Spleen (tissue), 11 donors: ENCODE results near the gene SLC25A34. TPM values are rescaled to one million over a fixed set of nuclear protein-coding genes. Genes with fewer than 3 reads are reported as not detected.
A peak's percentile ranks its signal among the peaks of the same experiment; 100 is the strongest.

Experiments
- DNase-seq: peaks from one replicate; pipeline ENCODE4 v3.0.0-alpha.2; 2020
- H3K27ac ChIP-seq, 8 donors: fragments of 200-600 bp; sonication (generic) in 7 of 8; 1 replicate in 4 of 8; 2 replicates in 4 of 8; pipeline versions ENCODE4 v1.5.0 to v1.8.0; 2016 to 2021; ENCODE audit warnings: inconsistent platforms in 4 of 8, mild to moderate bottlenecking in 4 of 8, moderate library complexity in 1 of 8
- H3K27me3 ChIP-seq, 7 donors: fragments of 200-600 bp; sonication (generic) in 6 of 7; replicated peaks in 1 of 7; 1 replicate in 4 of 7; 2 replicates in 3 of 7; pipeline versions ENCODE4 v1.5.0 to v1.8.0; 2016 to 2021; ENCODE audit warnings: inconsistent platforms in 3 of 7, mild to moderate bottlenecking in 1 of 7
- H3K36me3 ChIP-seq, 6 donors: fragments of 200-600 bp; sonication (generic) in 5 of 6; 1 replicate in 4 of 6; 2 replicates in 2 of 6; pipeline versions ENCODE4 v1.5.0 to v1.8.0; 2016 to 2021; ENCODE audit warnings: inconsistent platforms in 2 of 6
- H3K4me1 ChIP-seq, 6 donors: fragments of 200-600 bp; sonication (generic) in 5 of 6; 1 replicate in 3 of 6; 2 replicates in 3 of 6; pipeline versions ENCODE4 v1.5.0 to v1.8.0; 2016 to 2021; ENCODE audit warnings: inconsistent platforms in 3 of 6
- H3K4me3 ChIP-seq, 8 donors: fragments of 200-600 bp; sonication (generic) in 7 of 8; 1 replicate in 4 of 8; 2 replicates in 4 of 8; pipeline versions ENCODE4 v1.5.0 to v1.8.0; 2016 to 2021; ENCODE audit warnings: inconsistent platforms in 4 of 8, mild to moderate bottlenecking in 4 of 8, moderate library complexity in 2 of 8
- H3K9me3 ChIP-seq, 8 donors: fragments of 200-600 bp; sonication (generic) in 7 of 8; 1 replicate in 4 of 8; 2 replicates in 4 of 8; pipeline versions ENCODE4 v1.5.0 to v1.8.0; 2016 to 2021; ENCODE audit warnings: inconsistent platforms in 4 of 8
- POLR2A ChIP-seq, 3 donors: fragments of 450-650 bp; IDR thresholded peaks; one replicate each; pipeline ENCODE4 v1.5.1; 2017; ENCODE audit warnings: antibody characterized with exemption in 3 of 3, mild to moderate bottlenecking in 1 of 3
- POLR2AphosphoS5 ChIP-seq, 3 donors: sonication (generic); formaldehyde crosslinking; IDR thresholded peaks; one replicate each; pipeline ENCODE4 v1.5.1; 2017; ENCODE audit warnings: antibody characterized with exemption in 3 of 3
- WGBS, 5 donors: extraction: QIAGEN DNeasy Blood & Tissue Kit in 3 of 5; methylation state at CpG; one replicate each; pipeline versions ENCODE4 v1.1.5 to v1.1.7; 2013 to 2018; 5-methylcytosine and 5-hydroxymethylcytosine counted together
- intact Hi-C: fragments of 100-400 bp; cut with DNase I; formaldehyde crosslinking; loops from one replicate; pipeline ENCODE4 v1.15.0; 2023; ENCODE audit warnings: low total_unique reads
- polyA plus RNA-seq, 3 donors: library from polyadenylated mRNA; stranded (reverse); fragments of 200-250 nt; gene quantifications; one replicate each; pipeline ENCODE4 v1.2.1, GENCODE V29; 2013
- total RNA-seq, 7 donors: library from RNA; depleted of rRNA in 3 of 7; stranded (reverse); fragments of >200 nt in 3 of 7; fragmentation: NEBNext Ultra II Directional in 4 of 7; extraction: Animal tissue kit (Norgen Biotek cat#: 25700) in 4 of 7; gene quantifications; one replicate each; pipeline versions ENCODE4 v1.1.0 to v1.2.1, GENCODE V29; 2016 to 2021
- TF ChIP-seq, protein P1 (sequence below), 11 experiments: fragments of 200-600 bp in 7 of 11; fragments of 450-650 bp in 4 of 11; sonication (generic) in 4 of 11; IDR thresholded peaks in 8 of 11; conservative IDR thresholded peaks in 3 of 11; 1 replicate in 7 of 11; 2 replicates in 4 of 11; pipeline versions ENCODE4 v1.4.0 to v1.8.0; 2016 to 2021; ENCODE audit warnings: antibody characterized with exemption in 11 of 11, inconsistent platforms in 4 of 11, mild to moderate bottlenecking in 1 of 11
- donor health status: healthy with polysubstance abuse.
- donor health status: DM: no; HTN: no; CAD: no; lungs with moderate emphysema.
- donor health status: DM: no; HTN: no; CAD: no.
- donor health status: Bipolar disorder and iron deficiency.
- donor health status: healthy.
- donor health status: DM: no; HTN: no; CAD: no.
- donor health status: DM: yes; HTN: yes; CAD: no.

The SLC25A34 gene
- total and polyA plus RNA-seq, 10 donors, result 0.77 to 3.7 (median 2.5) TPM

DNA sequence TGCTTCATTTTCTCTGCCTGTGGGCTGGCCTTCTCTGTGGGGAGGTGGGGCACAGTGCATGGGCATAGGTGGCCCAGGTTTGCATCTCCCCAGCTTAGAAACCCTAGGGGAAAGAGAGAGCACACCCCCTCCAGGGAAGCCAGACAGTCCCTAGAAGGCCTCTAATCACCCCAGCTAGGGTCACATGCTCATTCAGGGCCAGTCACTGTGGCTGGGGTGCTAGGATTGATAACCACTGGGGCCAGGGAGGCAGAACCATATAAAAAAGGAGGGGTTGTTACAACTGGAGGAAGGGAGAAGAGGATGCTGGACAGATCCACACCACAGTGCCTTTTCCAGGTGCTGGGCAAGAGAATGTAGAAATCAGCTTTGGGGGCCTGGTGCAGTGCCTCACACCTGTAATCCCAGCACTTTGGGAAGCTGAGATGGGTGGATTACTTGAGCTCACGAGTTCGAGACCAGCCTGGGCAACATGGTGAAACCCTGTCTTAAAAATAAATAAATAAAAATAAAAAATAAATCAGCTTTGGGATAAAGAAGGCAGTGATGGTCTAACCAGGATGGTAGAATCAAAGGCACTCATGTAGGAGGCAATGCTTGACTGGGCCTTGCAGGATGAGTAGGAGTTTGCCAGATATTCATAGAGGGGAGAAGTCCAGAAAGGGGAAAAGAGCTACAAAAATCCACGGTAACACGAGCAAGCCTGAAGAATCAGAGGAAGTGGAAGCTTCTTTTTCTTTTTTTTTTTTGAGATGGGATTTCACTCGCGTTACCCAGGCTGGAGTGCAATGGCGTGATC, 42.0 kb downstream of the SLC25A34 start:
- Histone ChIP-seq H3K27ac (no peak overlapping the region), H3K27me3 (no peaks in the 10 kb centered on the region), H3K9me3 (no peaks in the 10 kb centered on the region), H3K4me1 (peaks cover 0 to 8% (median 0%) of the 10 kb centered on the region in 6 donors), H3K36me3 (peaks cover 0 to 34% (median 0%) of the 10 kb centered on the region in 6 donors), H3K4me3 (no peak overlapping the region)
- WGBS, 5 donors, result 76 to 88% (median 82%) methylated on average over 7 of the region's 7 CpGs
- DNase-seq, result no peak
- intact Hi-C loops, result no loop called here
- TF ChIP-seq, protein P1, sequence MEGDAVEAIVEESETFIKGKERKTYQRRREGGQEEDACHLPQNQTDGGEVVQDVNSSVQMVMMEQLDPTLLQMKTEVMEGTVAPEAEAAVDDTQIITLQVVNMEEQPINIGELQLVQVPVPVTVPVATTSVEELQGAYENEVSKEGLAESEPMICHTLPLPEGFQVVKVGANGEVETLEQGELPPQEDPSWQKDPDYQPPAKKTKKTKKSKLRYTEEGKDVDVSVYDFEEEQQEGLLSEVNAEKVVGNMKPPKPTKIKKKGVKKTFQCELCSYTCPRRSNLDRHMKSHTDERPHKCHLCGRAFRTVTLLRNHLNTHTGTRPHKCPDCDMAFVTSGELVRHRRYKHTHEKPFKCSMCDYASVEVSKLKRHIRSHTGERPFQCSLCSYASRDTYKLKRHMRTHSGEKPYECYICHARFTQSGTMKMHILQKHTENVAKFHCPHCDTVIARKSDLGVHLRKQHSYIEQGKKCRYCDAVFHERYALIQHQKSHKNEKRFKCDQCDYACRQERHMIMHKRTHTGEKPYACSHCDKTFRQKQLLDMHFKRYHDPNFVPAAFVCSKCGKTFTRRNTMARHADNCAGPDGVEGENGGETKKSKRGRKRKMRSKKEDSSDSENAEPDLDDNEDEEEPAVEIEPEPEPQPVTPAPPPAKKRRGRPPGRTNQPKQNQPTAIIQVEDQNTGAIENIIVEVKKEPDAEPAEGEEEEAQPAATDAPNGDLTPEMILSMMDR (IDR thresholded peaks at IDR 0.05 in 8 of 11, conservative IDR thresholded peaks at IDR 0.05 in 3 of 11), result no peak
- TF ChIP-seq POLR2AphosphoS5 (IDR thresholded peaks at IDR 0.05) (no peak), POLR2A (IDR thresholded peaks at IDR 0.05) (no peak)

DNA sequence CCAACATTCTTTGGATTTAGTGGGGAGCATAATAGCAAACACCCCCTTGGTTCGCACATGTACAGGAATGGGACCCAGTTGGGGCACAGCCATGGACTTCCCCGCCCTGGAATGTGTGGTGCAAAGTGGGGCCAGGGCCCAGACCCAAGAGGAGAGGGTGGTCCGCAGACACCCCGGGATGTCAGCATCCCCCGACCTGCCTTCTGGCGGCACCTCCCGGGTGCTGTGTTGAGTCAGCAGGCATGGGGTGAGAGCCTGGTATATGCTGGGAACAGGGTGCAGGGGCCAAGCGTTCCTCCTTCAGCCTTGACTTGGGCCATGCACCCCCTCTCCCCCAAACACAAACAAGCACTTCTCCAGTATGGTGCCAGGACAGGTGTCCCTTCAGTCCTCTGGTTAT, 49.6 kb downstream of the SLC25A34 start:
- TF ChIP-seq POLR2A (IDR thresholded peaks at IDR 0.05), result no peak
- peak in 1 of 3 donors; percentile 41 for TF ChIP-seq POLR2AphosphoS5 (IDR thresholded peaks at IDR 0.05)
- TF ChIP-seq, protein P1 (IDR thresholded peaks at IDR 0.05 in 8 of 11, conservative IDR thresholded peaks at IDR 0.05 in 3 of 11), result no peak
- 88 to 95% (median 93%) methylated on average over 6 to 8 of the region's 8 CpGs for WGBS, 5 donors
- Histone ChIP-seq H3K4me3 (no peak overlapping the region), H3K27ac (no peak overlapping the region), H3K9me3 (no peaks in the 10 kb centered on the region), H3K4me1 (peaks cover 0 to 12% (median 0%) of the 10 kb centered on the region in 6 donors), H3K27me3 (peaks cover 0 to 5% (median 0%) of the 10 kb centered on the region in 7 donors), H3K36me3 (peaks cover 0 to 23% (median 0%) of the 10 kb centered on the region in 6 donors)
- no peak for DNase-seq
- intact Hi-C loops, result no loop called here

- Histone ChIP-seq H3K36me3 (peaks cover 0 to 16% (median 0%) of the 10 kb centered on the region in 6 donors), H3K4me1 (peaks cover 0 to 7% (median 0%) of the 10 kb centered on the region in 6 donors), H3K4me3 (no peak overlapping the region), H3K9me3 (no peaks in the 10 kb centered on the region), H3K27ac (no peak overlapping the region), H3K27me3 (peaks cover 0 to 5% (median 0%) of the 10 kb centered on the region in 7 donors)
- DNase-seq, result no peak
- 79 to 90% (median 88%) methylated on average over 10 of the region's 10 CpGs for WGBS, 5 donors
- TF ChIP-seq POLR2AphosphoS5 (IDR thresholded peaks at IDR 0.05), result peak in 1 of 3 donors; percentile 20
- TF ChIP-seq, protein P1 (IDR thresholded peaks at IDR 0.05 in 8 of 11, conservative IDR thresholded peaks at IDR 0.05 in 3 of 11), result no peak
- no peak for TF ChIP-seq POLR2A (IDR thresholded peaks at IDR 0.05)
- intact Hi-C loops, result no loop called here
These were observed 50.5 kb downstream of the SLC25A34 start for GRCh38 chr1:15786581-15786980.

GRCh38 chr1:15788624-15789301, 52.7 kb downstream of the SLC25A34 start:
- 40 to 71% (median 61%) methylated on average over 13 of the region's 13 CpGs for WGBS, 5 donors
- H3K27ac ChIP-seq, result peak overlapping the region in 3 of 8 donors; percentile 19 to 33 (median 32)
- intact Hi-C loops, result no loop called here

More at GRCh38 chr1:15788624-15789301, 52.7 kb downstream of the SLC25A34 start:
- Histone ChIP-seq H3K27me3 (peaks cover 0 to 5% (median 0%) of the 10 kb centered on the region in 7 donors), H3K9me3 (no peaks in the 10 kb centered on the region), H3K4me3 (no peak overlapping the region), H3K36me3 (peaks cover 0 to 16% (median 0%) of the 10 kb centered on the region in 6 donors), H3K4me1 (peaks cover 3 to 15% (median 7%) of the 10 kb centered on the region in 6 donors)
- no peak for DNase-seq
- TF ChIP-seq POLR2AphosphoS5 (IDR thresholded peaks at IDR 0.05), result no peak
- no peak for TF ChIP-seq POLR2A (IDR thresholded peaks at IDR 0.05)
- TF ChIP-seq, protein P1 (IDR thresholded peaks at IDR 0.05 in 8 of 11, conservative IDR thresholded peaks at IDR 0.05 in 3 of 11), result no peak
